Measurements from ENCODE around the gene MYOM1. TPM values are rescaled to one million over a fixed set of nuclear protein-coding genes. Genes with fewer than 3 reads are reported as not detected.

Gene MYOM1
- total RNA-seq, 1 donor from 2014 or later = 2.0 TPM

GRCh38 chr18:3230401-3231334 lies 10.9 kb upstream of the MYOM1 start:
- Mint-ChIP-seq H3K27ac (no peak overlapping the region), H3K36me3 (no peaks in the 10 kb centered on the region)

GRCh38 chr18:3226048-3226447 lies 6.3 kb upstream of the MYOM1 start:
- Mint-ChIP-seq H3K4me1 (ENCODE audit: unreplicated experiment) (peaks cover 10% of the 10 kb centered on the region), H3K9me3 (no peaks in the 10 kb centered on the region), H3K27me3 (peaks cover 6% of the 10 kb centered on the region), H3K27ac (peak overlapping the region; percentile 34), H3K4me3 (no peak overlapping the region), H3K36me3 (no peaks in the 10 kb centered on the region)
- DNase-seq (ENCODE audit: extremely low spot score, unreplicated experiment) = no peak
- TF ChIP-seq, protein P1, sequence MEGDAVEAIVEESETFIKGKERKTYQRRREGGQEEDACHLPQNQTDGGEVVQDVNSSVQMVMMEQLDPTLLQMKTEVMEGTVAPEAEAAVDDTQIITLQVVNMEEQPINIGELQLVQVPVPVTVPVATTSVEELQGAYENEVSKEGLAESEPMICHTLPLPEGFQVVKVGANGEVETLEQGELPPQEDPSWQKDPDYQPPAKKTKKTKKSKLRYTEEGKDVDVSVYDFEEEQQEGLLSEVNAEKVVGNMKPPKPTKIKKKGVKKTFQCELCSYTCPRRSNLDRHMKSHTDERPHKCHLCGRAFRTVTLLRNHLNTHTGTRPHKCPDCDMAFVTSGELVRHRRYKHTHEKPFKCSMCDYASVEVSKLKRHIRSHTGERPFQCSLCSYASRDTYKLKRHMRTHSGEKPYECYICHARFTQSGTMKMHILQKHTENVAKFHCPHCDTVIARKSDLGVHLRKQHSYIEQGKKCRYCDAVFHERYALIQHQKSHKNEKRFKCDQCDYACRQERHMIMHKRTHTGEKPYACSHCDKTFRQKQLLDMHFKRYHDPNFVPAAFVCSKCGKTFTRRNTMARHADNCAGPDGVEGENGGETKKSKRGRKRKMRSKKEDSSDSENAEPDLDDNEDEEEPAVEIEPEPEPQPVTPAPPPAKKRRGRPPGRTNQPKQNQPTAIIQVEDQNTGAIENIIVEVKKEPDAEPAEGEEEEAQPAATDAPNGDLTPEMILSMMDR (conservative IDR thresholded peaks at IDR 0.05) = no peak

More at GRCh38 chr18:3230401-3231334, 10.9 kb upstream of the MYOM1 start:
- peaks cover 5% of the 10 kb centered on the region for H3K27me3 Mint-ChIP-seq
- no peaks in the 10 kb centered on the region for H3K9me3 Mint-ChIP-seq
- TF ChIP-seq, protein P1 (conservative IDR thresholded peaks at IDR 0.05) = no peak
- H3K4me1 Mint-ChIP-seq (ENCODE audit: unreplicated experiment) = peaks cover 4% of the 10 kb centered on the region
- DNase-seq (ENCODE audit: extremely low spot score, unreplicated experiment) = no peak
- H3K4me3 Mint-ChIP-seq = no peak overlapping the region

- H3K36me3 Mint-ChIP-seq = no peaks in the 10 kb centered on the region
- TF ChIP-seq, protein P1 (conservative IDR thresholded peaks at IDR 0.05) = no peak
- H3K27ac Mint-ChIP-seq = no peak overlapping the region
- H3K27me3 Mint-ChIP-seq = peaks cover 6% of the 10 kb centered on the region
- no peak overlapping the region for H3K4me3 Mint-ChIP-seq
- peaks cover 10% of the 10 kb centered on the region for H3K4me1 Mint-ChIP-seq (ENCODE audit: unreplicated experiment)
- DNase-seq (ENCODE audit: extremely low spot score, unreplicated experiment) = no peak
- H3K9me3 Mint-ChIP-seq = no peaks in the 10 kb centered on the region
Observed at GRCh38 chr18:3225588-3225987, 5.8 kb upstream of the MYOM1 start.

- TF ChIP-seq, protein P1 (conservative IDR thresholded peaks at IDR 0.05) = no peak
- Mint-ChIP-seq H3K4me1 (ENCODE audit: unreplicated experiment) (peaks cover 20% of the 10 kb centered on the region), H3K36me3 (no peaks in the 10 kb centered on the region), H3K4me3 (no peak overlapping the region), H3K27ac (no peak overlapping the region), H3K9me3 (no peaks in the 10 kb centered on the region), H3K27me3 (peaks cover 6% of the 10 kb centered on the region)
- DNase-seq (ENCODE audit: extremely low spot score, unreplicated experiment) = no peak
Observed at GRCh38 chr18:3224223-3224622, 4.5 kb upstream of the MYOM1 start.

GRCh38 chr18:3223356-3223755 lies 3.6 kb upstream of the MYOM1 start:
- Mint-ChIP-seq H3K4me1 (ENCODE audit: unreplicated experiment) (peaks cover 26% of the 10 kb centered on the region), H3K27me3 (peaks cover 6% of the 10 kb centered on the region), H3K36me3 (no peaks in the 10 kb centered on the region), H3K4me3 (no peak overlapping the region), H3K9me3 (no peaks in the 10 kb centered on the region), H3K27ac (no peak overlapping the region)
- TF ChIP-seq, protein P1 (conservative IDR thresholded peaks at IDR 0.05) = no peak
- DNase-seq (ENCODE audit: extremely low spot score, unreplicated experiment) = no peak
